Spleen (tissue), 11 donors: ENCODE measurements around the gene RSRP1. TPM values are rescaled to one million over a fixed set of nuclear protein-coding genes. Genes with fewer than 3 reads are reported as not detected.

Source experiments
- DNase-seq: peaks from one replicate; pipeline ENCODE4 v3.0.0-alpha.2; 2020
- H3K27ac ChIP-seq, 8 donors: fragments of 200-600 bp; sonication (generic) in 7 of 8; 1 replicate in 4 of 8; 2 replicates in 4 of 8; pipeline versions ENCODE4 v1.5.0 to v1.8.0; 2016 to 2021; ENCODE audit warnings: inconsistent platforms in 4 of 8, mild to moderate bottlenecking in 4 of 8, moderate library complexity in 1 of 8
- H3K27me3 ChIP-seq, 7 donors: fragments of 200-600 bp; sonication (generic) in 6 of 7; replicated peaks in 1 of 7; 1 replicate in 4 of 7; 2 replicates in 3 of 7; pipeline versions ENCODE4 v1.5.0 to v1.8.0; 2016 to 2021; ENCODE audit warnings: inconsistent platforms in 3 of 7, mild to moderate bottlenecking in 1 of 7
- H3K36me3 ChIP-seq, 6 donors: fragments of 200-600 bp; sonication (generic) in 5 of 6; 1 replicate in 4 of 6; 2 replicates in 2 of 6; pipeline versions ENCODE4 v1.5.0 to v1.8.0; 2016 to 2021; ENCODE audit warnings: inconsistent platforms in 2 of 6
- H3K4me1 ChIP-seq, 6 donors: fragments of 200-600 bp; sonication (generic) in 5 of 6; 1 replicate in 3 of 6; 2 replicates in 3 of 6; pipeline versions ENCODE4 v1.5.0 to v1.8.0; 2016 to 2021; ENCODE audit warnings: inconsistent platforms in 3 of 6
- H3K4me3 ChIP-seq, 8 donors: fragments of 200-600 bp; sonication (generic) in 7 of 8; 1 replicate in 4 of 8; 2 replicates in 4 of 8; pipeline versions ENCODE4 v1.5.0 to v1.8.0; 2016 to 2021; ENCODE audit warnings: inconsistent platforms in 4 of 8, mild to moderate bottlenecking in 4 of 8, moderate library complexity in 2 of 8
- H3K9me3 ChIP-seq, 8 donors: fragments of 200-600 bp; sonication (generic) in 7 of 8; 1 replicate in 4 of 8; 2 replicates in 4 of 8; pipeline versions ENCODE4 v1.5.0 to v1.8.0; 2016 to 2021; ENCODE audit warnings: inconsistent platforms in 4 of 8
- POLR2A ChIP-seq, 3 donors: fragments of 450-650 bp; IDR thresholded peaks; one replicate each; pipeline ENCODE4 v1.5.1; 2017; ENCODE audit warnings: antibody characterized with exemption in 3 of 3, mild to moderate bottlenecking in 1 of 3
- POLR2AphosphoS5 ChIP-seq, 3 donors: sonication (generic); formaldehyde crosslinking; IDR thresholded peaks; one replicate each; pipeline ENCODE4 v1.5.1; 2017; ENCODE audit warnings: antibody characterized with exemption in 3 of 3
- WGBS, 5 donors: extraction: QIAGEN DNeasy Blood & Tissue Kit in 3 of 5; methylation state at CpG; one replicate each; pipeline versions ENCODE4 v1.1.5 to v1.1.7; 2013 to 2018; 5-methylcytosine and 5-hydroxymethylcytosine counted together
- intact Hi-C: fragments of 100-400 bp; cut with DNase I; formaldehyde crosslinking; loops from one replicate; pipeline ENCODE4 v1.15.0; 2023; ENCODE audit warnings: low total_unique reads
- polyA plus RNA-seq, 3 donors: library from polyadenylated mRNA; stranded (reverse); fragments of 200-250 nt; gene quantifications; one replicate each; pipeline ENCODE4 v1.2.1, GENCODE V29; 2013
- total RNA-seq, 7 donors: library from RNA; depleted of rRNA in 3 of 7; stranded (reverse); fragments of >200 nt in 3 of 7; fragmentation: NEBNext Ultra II Directional in 4 of 7; extraction: Animal tissue kit (Norgen Biotek cat#: 25700) in 4 of 7; gene quantifications; one replicate each; pipeline versions ENCODE4 v1.1.0 to v1.2.1, GENCODE V29; 2016 to 2021
- TF ChIP-seq, protein P1 (sequence below), 11 experiments: fragments of 200-600 bp in 7 of 11; fragments of 450-650 bp in 4 of 11; sonication (generic) in 4 of 11; IDR thresholded peaks in 8 of 11; conservative IDR thresholded peaks in 3 of 11; 1 replicate in 7 of 11; 2 replicates in 4 of 11; pipeline versions ENCODE4 v1.4.0 to v1.8.0; 2016 to 2021; ENCODE audit warnings: antibody characterized with exemption in 11 of 11, inconsistent platforms in 4 of 11, mild to moderate bottlenecking in 1 of 11
- donor health status: healthy with polysubstance abuse.
- donor health status: DM: no; HTN: no; CAD: no; lungs with moderate emphysema.
- donor health status: DM: no; HTN: no; CAD: no.
- donor health status: Bipolar disorder and iron deficiency.
- donor health status: healthy.
- donor health status: DM: no; HTN: no; CAD: no.
- donor health status: DM: yes; HTN: yes; CAD: no.

Gene RSRP1
- total and polyA plus RNA-seq, 10 donors = 159 to 394 (median 219) TPM

DNA sequence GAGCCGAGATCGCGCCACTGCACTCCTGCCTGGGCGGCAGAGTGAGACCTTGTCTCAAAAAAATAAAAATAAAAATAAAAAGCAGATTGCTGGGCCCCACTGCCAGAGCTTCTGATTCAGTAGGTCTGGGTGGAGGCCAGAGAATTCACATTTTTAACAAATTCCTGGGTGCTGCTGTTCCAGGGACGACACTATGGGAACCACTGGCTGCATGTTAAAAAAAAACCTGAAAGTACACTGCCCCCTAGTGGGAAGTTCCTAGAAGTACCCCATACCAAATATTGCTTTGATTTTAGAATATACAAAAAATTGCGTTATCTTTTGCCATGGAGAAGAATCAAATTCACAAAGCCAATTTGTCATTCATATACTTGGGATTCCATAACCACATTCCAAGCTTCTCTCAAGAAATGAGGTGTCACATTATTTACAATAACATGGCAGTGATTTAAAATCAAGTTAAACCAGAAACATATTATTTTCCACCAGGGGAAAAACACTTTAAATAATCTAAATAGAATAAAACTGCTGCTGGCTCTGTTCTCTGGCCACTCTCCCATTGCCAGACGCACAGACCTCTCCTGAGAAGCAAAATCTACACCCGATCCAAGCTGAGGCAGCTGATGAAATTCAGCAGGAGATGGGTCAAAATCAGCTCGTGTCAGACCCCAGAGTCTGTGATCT is 42.3 kb downstream of the RSRP1 start:
- TF ChIP-seq, protein P1, sequence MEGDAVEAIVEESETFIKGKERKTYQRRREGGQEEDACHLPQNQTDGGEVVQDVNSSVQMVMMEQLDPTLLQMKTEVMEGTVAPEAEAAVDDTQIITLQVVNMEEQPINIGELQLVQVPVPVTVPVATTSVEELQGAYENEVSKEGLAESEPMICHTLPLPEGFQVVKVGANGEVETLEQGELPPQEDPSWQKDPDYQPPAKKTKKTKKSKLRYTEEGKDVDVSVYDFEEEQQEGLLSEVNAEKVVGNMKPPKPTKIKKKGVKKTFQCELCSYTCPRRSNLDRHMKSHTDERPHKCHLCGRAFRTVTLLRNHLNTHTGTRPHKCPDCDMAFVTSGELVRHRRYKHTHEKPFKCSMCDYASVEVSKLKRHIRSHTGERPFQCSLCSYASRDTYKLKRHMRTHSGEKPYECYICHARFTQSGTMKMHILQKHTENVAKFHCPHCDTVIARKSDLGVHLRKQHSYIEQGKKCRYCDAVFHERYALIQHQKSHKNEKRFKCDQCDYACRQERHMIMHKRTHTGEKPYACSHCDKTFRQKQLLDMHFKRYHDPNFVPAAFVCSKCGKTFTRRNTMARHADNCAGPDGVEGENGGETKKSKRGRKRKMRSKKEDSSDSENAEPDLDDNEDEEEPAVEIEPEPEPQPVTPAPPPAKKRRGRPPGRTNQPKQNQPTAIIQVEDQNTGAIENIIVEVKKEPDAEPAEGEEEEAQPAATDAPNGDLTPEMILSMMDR (IDR thresholded peaks at IDR 0.05 in 8 of 11, conservative IDR thresholded peaks at IDR 0.05 in 3 of 11) = peak; percentile 45 to 84 (median 72)
- TF ChIP-seq POLR2A (IDR thresholded peaks at IDR 0.05) (no peak), POLR2AphosphoS5 (IDR thresholded peaks at IDR 0.05) (no peak)
- intact Hi-C loops = loop anchor here (5.0 kb wide), 1 partner anchor 358 kb away; no protein-coding TSS in a partner anchor
- H3K27ac ChIP-seq = no peak overlapping the region
- H3K27me3 ChIP-seq = peaks cover 0 to 3% (median 0%) of the 10 kb centered on the region in 7 donors
- no peaks in the 10 kb centered on the region for H3K36me3 ChIP-seq
- H3K9me3 ChIP-seq = no peaks in the 10 kb centered on the region
- DNase-seq = no peak
- H3K4me1 ChIP-seq = peaks cover 0 to 6% (median 3%) of the 10 kb centered on the region in 6 donors
- WGBS, 5 donors = 63 to 68% (median 65%) methylated on average over 9 of the region's 9 CpGs
- no peak overlapping the region for H3K4me3 ChIP-seq

DNA sequence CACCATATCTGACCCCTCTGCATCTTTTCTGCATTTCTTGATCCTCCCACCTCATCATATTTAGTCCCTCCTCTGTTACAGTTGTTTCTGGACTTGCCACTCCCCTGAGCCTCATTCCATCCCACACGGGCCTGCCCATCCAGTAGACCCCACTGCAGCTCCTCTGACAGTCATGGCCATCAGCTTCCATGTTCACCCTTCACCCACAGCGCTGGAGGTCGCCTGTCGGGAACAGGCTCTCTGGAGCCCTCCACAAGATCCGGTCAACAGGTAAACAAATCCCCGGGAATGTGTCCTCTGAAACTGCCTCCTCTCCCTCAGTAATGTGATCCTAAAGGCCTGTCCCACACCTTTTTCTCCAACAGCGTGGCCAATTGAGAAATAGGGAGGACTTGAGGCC is 46.2 kb downstream of the RSRP1 start:
- no peak overlapping the region for H3K27ac ChIP-seq
- H3K36me3 ChIP-seq = no peaks in the 10 kb centered on the region
- no peak for DNase-seq
- H3K9me3 ChIP-seq = no peaks in the 10 kb centered on the region
- TF ChIP-seq, protein P1 (IDR thresholded peaks at IDR 0.05 in 8 of 11, conservative IDR thresholded peaks at IDR 0.05 in 3 of 11) = no peak
- no peak for TF ChIP-seq POLR2A (IDR thresholded peaks at IDR 0.05)
- intact Hi-C loops = loop anchor here (5.0 kb wide), 1 partner anchor 354 kb away; no protein-coding TSS in a partner anchor
- no peak overlapping the region for H3K4me3 ChIP-seq
- peaks cover 0 to 14% (median 3%) of the 10 kb centered on the region in 6 donors for H3K4me1 ChIP-seq
- no peaks in the 10 kb centered on the region for H3K27me3 ChIP-seq
- 79 to 87% (median 83%) methylated on average over 7 of the region's 7 CpGs for WGBS, 5 donors

GRCh38 chr1:25199819-25200620 is 47.2 kb downstream of the RSRP1 start:
- Histone ChIP-seq H3K27me3 (peaks cover 0 to 5% (median 0%) of the 10 kb centered on the region in 7 donors), H3K4me1 (peaks cover 0 to 21% (median 5%) of the 10 kb centered on the region in 6 donors), H3K27ac (no peak overlapping the region), H3K4me3 (no peak overlapping the region), H3K36me3 (no peaks in the 10 kb centered on the region), H3K9me3 (no peaks in the 10 kb centered on the region)
- TF ChIP-seq, protein P1 (IDR thresholded peaks at IDR 0.05 in 8 of 11, conservative IDR thresholded peaks at IDR 0.05 in 3 of 11) = no peak
- TF ChIP-seq POLR2A (IDR thresholded peaks at IDR 0.05) = no peak
- TF ChIP-seq POLR2AphosphoS5 (IDR thresholded peaks at IDR 0.05) = no peak
- intact Hi-C loops = loop anchor here (5.0 kb wide), 1 partner anchor 353 kb away; no protein-coding TSS in a partner anchor
- 83 to 89% (median 85%) methylated on average over 16 to 20 of the region's 20 CpGs for WGBS, 5 donors
- DNase-seq = no peak
